ENCODE data around the gene MMP25.
"Not testable (repeated sequence)": the region's sequence is repeated elsewhere in the genome, so short reads cannot be mapped to it uniquely, and the experiment has no call there.

Gene MMP25

GRCh38 chr16:3072576-3073263 is 26.4 kb downstream of the MMP25 start:
- DNase-seq (ENCODE audit: low spot score): not testable (repeated sequence)

DNA sequence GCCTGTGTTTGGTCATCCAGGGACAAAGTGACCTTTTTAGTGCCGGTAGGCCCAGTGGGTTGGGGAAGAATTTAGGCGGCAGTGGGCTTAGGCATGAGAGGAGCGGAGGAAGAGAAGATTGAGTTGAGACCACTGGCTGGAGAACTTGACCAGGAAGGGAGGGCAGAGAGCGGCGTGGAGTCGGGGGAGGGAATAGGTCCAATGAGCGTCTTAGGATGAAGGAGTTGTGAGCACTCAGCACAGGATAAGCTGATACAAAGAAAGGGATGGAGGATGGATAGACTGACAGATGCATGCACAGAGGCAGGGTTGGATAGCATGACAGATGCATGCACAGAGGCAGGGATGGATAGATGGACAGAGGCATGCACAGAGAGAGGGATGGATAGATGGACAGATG is 27.1 kb downstream of the MMP25 start:
- no peak for DNase-seq (ENCODE audit: low spot score)

DNA sequence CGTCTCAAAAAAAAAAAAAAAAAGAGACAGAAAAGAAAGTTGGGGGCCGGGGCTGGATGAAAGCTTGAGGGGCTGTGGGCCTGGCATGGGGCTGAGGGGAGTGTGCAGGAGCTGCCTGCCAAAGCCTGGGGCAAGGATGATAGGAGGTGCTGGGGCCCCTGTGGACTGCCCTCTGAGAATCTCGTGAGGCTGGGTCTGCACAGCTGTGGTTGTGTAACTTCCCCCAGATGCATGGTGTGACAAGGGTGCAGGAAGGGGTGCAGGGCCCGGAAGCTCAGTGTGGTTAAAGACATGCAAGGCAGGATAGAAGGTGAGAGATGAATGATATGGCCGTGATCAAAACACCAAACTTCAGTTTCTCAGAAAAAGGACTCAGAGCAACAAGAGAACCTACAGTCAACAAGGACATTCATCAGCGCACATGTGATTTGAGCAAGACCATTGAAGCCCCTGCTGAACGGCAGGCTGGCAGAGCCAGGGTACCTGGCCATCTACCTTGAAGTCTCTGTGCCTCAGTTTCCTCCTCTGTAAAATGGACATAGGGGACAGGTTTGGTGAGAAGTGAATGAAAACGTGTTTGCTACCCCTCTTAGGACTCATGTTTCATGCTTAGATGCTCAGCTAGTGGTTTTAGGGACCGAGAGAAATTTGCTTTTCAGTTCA is 28.6 kb downstream of the MMP25 start:
- no peak for DNase-seq (ENCODE audit: low spot score)

- DNase-seq (ENCODE audit: low spot score): no peak
Observed at GRCh38 chr16:3075523-3075915, 29.2 kb downstream of the MMP25 start.

DNA sequence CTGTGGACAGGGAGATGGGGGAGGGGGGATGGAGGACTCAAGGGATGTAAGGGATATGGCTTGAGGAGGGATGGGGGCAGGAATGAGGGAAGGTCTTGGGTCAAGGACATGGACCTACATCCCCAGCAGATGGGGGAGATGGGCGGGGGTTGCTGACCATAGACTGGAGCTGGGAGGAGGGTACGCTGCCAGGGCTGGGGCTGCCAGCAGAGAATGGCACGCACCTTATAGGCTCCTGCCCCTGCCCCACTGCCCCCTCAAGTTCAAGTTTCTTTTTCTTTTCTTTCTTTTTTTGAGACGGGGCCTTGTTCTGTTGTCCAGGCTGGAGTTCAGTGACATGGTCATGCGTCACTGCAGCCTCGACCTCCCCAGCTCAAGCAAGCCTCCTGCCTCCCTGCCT is 29.6 kb downstream of the MMP25 start:
- DNase-seq (ENCODE audit: low spot score): not testable (repeated sequence)

GRCh38 chr16:3076577-3076976 is 30.2 kb downstream of the MMP25 start:
- no peak for DNase-seq (ENCODE audit: low spot score)

GRCh38 chr16:3080024-3080423 is 33.7 kb downstream of the MMP25 start:
- no peak for DNase-seq (ENCODE audit: low spot score)

- DNase-seq (ENCODE audit: low spot score): not testable (repeated sequence)
Observed at GRCh38 chr16:3081957-3082356, 35.6 kb downstream of the MMP25 start.

DNA sequence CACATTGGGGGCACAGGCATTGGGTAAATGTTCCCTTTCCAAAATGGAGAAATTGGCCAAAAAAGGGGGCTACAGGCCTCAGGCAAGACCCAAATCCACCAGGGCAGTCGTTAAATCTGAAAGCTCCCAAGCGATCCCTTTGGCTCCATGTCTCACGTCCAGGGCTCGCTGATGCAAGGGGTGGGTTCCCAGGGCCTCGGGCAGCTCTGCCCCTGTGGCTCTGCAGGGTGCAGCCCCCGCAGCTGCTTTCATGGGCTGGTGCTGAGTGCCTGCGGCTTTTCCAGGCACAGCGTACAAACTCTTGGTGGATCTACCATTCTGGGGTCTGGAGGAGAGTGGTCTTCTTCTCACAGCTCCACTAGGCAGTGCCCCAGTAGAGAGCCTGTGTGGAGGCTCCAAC is 37.0 kb downstream of the MMP25 start:
- not testable (repeated sequence) for DNase-seq (ENCODE audit: low spot score)

DNA sequence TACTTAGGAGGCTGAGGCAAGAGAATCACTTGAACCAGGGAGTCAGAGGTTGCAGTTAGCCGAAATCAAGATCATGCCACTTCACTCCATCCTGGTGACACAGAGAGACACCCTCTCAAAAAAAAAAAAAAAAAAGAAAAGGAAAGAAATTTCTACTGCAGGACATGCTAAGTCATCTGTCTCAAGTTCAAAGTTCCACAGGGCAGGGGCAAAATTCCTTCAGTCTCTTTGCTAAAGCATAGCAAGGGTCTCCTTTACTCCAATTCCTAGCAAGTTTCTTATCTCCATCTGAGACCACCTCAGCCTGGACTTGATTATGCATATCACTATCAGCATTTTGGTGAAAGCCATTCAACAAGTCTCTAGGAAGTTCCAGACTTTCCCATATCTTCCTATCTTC is 38.1 kb downstream of the MMP25 start:
- DNase-seq (ENCODE audit: low spot score): no peak

- DNase-seq (ENCODE audit: low spot score): no peak
Observed at GRCh38 chr16:3084969-3085670, 38.8 kb downstream of the MMP25 start.

DNA sequence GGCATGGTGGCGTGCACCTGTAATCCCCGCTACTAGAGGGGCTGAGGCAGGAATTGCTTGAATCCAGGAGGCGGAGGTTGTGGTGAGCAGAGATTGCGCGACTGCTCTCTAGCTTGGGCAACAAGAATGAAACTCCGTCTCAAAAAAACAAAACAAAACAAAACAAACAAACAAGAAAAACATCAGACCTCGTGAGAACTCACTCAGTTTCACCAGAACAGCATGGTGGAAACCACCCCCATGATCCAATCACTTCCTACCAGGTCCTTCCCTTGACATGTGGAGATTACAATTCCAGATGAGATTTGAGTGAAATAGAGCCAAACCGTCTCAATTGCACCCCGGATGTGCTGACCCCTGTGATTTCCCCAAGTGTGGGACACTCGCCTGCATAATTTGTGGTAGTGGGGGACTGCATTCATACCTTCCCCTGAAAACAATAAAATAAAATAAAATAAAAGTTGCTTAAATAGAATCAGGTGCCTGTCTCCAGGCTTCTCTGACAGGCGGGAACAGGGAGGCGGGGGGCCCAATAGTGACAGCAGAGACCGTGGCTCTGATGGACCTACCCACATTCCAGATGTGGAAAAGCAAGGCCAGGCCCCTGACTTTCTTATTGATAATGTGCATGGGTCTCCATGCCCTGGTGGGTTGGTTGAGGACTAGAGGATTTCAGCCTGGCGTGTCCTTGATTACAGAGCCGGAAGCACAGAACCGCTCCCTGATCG is 39.7 kb downstream of the MMP25 start:
- DNase-seq (ENCODE audit: low spot score): no peak

DNA sequence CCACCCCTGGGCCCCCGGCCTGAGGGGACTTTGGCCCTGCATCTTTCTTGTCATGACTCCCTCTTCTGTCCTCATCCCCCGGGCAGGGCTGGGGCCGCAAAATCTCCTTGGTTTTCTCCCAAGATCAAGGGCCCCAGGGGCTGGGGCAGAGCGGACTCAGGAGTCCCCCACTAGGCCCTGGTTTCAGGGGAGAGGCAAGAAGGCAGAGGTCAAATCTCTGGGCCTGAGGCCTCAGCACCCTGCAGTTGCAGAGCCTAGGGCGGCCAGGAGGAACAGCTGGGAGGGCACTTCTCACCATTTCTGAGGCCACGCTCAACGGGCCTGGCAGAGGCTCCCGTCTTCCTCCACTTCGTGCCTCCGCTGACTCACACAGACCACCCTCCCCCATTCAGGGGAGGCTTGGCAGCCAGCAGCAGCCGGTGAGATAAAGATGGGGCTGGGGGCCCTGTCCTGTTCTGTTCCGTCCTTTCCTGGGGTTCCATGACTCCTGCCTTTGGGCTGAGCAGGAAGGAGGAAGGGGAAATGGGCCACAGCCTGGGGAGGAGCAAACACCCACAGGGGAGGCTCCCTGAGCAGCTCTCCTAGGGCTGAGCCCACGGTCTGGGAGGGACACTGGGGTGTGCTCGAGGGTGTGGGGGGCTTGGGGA is 40.4 kb downstream of the MMP25 start:
- DNase-seq (ENCODE audit: low spot score): no peak

- DNase-seq (ENCODE audit: low spot score): peak; percentile 71
Observed at GRCh38 chr16:3087243-3088235, 41.2 kb downstream of the MMP25 start.

DNA sequence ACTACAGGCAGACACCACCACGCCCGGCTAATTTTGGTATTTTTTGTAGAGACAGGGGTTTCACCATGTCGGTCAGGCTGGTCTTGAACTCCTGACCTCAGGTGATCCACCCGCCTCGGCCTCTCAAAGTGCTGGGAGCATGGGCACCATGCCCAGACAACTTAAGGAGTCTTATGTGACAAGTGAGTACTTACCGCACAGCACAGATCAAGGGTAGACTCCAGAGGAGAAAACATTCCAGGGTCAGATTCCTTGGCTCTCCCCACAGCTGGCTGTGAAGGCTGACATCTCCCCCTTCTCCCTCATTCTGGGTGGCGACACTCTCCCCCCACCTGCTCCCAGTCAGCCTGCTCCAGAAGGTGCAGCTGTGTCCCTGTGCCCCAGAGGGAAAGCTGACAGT is 42.1 kb downstream of the MMP25 start:
- DNase-seq (ENCODE audit: low spot score): no peak

GRCh38 chr16:3088925-3089716 is 42.8 kb downstream of the MMP25 start:
- no peak for DNase-seq (ENCODE audit: low spot score)

DNA sequence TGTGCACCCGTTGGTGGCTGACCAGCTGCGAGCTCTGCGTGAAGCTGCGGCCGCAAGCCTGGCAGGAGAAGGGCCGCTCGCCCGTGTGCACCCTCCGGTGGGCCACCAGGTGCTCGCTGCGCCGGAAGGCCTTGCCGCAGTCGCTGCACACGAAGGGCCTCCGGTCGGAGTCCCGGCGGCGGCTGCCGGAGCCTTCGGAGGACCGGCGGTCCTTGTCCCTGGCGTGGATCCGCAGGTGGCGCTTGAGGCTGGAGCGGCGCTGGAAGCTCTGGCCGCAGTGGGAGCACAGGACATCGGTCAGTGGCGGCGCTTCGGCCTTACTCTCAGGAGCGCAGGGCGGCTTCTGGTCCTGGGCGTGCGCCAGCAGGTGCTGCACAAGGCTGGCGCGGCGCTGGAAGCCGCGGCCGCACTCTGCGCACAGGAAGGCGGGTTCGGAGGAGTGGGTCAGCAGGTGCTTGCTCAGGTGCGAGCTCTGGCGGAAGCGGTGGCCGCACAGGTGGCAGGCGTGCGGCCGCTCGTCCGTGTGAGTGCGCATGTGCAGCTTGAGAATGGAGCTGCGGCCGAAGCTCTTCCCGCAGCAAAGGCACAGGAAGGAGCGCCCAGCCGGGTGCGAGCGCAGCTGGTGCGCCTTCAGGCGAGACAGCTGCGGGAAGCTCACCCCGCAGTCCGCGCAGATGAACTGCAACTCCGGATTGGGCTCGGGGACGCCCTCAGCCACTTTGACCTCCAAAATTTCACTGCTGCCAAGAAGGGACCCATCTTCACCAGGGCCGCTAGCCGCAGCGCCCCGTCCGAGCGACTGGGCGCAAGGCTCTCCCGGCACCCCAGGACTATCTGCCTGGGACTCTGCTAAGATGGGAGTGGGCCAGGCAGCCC is 43.6 kb downstream of the MMP25 start:
- DNase-seq (ENCODE audit: low spot score): no peak

DNA sequence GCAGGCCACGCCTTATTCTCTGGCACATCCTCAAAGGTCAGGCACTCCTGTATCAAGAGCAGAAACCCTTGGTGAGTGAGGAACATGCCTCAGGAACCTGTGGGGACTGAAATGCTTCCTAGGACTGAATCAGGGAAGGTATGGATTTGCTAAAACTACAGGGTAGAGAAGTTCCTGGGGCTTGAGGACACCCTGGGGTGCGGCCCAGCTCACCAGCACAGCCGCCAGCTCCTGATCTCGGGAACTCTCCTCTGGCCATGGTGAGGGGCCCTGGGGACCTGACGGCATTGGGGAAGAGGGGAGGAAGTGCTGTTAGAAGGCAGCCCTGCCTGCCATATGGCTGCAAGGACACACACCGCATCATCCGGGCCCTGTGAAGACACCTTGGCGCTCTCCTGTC is 45.2 kb downstream of the MMP25 start:
- DNase-seq (ENCODE audit: low spot score): no peak

DNA sequence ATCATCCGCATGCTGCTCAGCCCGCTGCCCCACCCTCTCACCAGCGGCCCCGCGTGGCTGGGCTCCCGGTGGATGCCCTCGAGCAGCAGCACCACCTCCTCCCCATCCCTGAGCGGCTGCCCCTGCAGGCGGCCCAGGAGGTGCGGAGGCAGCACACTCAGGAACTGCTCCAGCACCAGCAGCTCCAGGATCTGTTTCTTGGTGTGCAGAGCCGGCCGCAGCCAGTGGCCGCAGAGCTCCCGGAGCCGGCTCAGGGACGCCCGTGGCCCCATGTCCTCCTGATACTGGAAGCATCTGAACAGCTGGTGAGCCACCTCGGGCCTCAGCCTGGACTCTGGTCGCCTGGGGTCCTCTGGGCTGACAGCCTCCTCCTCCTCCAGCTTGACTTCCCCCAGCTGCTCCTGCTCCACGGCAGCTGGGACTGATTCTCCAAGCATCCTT is 46.2 kb downstream of the MMP25 start:
- DNase-seq (ENCODE audit: low spot score): no peak
